Tibial nerve (tissue), 4 donors: ENCODE results near the gene MED14.

ENCODE experiments used
- CTCF ChIP-seq, 5 experiments: fragments of 200-600 bp in 3 of 5; fragments of 450-650 bp in 2 of 5; sonication (generic) in 3 of 5; IDR thresholded peaks; one replicate each; pipeline ENCODE4 v1.5.1; 2016 to 2019; ENCODE audit warnings: antibody characterized with exemption in 5 of 5, mild to moderate bottlenecking in 3 of 5, moderate library complexity in 2 of 5
- EP300 ChIP-seq, 2 donors: sonication (generic); formaldehyde crosslinking; IDR thresholded peaks; one replicate each; pipeline ENCODE4 v1.6.1; 2017; ENCODE audit warnings: antibody characterized with exemption in 2 of 2, mild to moderate bottlenecking in 1 of 2
- POLR2A ChIP-seq, 2 donors: fragments of 450-650 bp; IDR thresholded peaks; one replicate each; pipeline ENCODE4 v1.6.1; 2017; ENCODE audit warnings: antibody characterized with exemption in 2 of 2, mild to moderate bottlenecking in 2 of 2, moderate library complexity in 2 of 2

GRCh38 chrX:40733706-40734105 is 1.6 kb downstream of the MED14 start:
- TF ChIP-seq POLR2A (IDR thresholded peaks at IDR 0.05): no peak
- TF ChIP-seq CTCF (IDR thresholded peaks at IDR 0.05): no peak
- TF ChIP-seq EP300 (IDR thresholded peaks at IDR 0.05): no peak
